ENCODE results near the gene DLG1. TPM values are rescaled to one million over a fixed set of nuclear protein-coding genes. Genes with fewer than 3 reads are reported as not detected.

DLG1 gene
- total RNA-seq, 4 donors from 2014 or later = 103 to 150 (median 122) TPM

GRCh38 chr3:197242784-197243432 lies 55.5 kb downstream of the DLG1 start:
- peaks cover 0 to 47% (median 0%) of the 10 kb centered on the region in 3 donors for H3K36me3 ChIP-seq
- WGBS, 2 donors = 92 to 94% methylated on average over 7 of the region's 7 CpGs
- no peak overlapping the region for H3K4me3 ChIP-seq
- intact Hi-C loops (cut with DNase I) = no loop called here
- no peak overlapping the region for H3K27ac ChIP-seq
- H3K4me1 ChIP-seq = peaks cover 0 to 2% (median 0%) of the 10 kb centered on the region in 3 donors
- peaks cover 4 to 37% (median 28%) of the 10 kb centered on the region in 3 donors for H3K9me3 ChIP-seq
- H3K27me3 ChIP-seq = no peaks in the 10 kb centered on the region
- no peak for DNase-seq
- TF ChIP-seq CTCF (IDR thresholded peaks at IDR 0.05) (no peak), POLR2A (IDR thresholded peaks at IDR 0.05) (no peak)

DNA sequence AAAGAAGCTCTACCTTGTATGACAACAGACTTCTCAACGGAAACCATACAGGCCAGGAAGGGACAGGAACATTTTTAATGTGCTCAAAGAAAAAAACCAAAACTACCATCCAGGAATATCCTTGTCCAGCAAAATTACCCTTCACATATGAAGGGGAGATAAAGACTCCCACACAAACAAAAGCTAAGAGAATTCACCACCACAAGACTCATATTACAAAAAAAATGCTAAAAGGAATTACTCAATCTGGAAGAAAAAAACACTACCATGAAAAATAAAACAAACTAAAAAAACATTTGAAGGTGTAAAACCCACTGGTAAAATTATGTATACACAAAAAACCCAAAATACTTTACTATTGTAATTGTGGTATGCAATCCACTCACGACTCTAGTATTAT lies 57.2 kb downstream of the DLG1 start:
- no peak overlapping the region for H3K27ac ChIP-seq
- peaks cover 4 to 28% (median 28%) of the 10 kb centered on the region in 3 donors for H3K9me3 ChIP-seq
- H3K27me3 ChIP-seq = no peaks in the 10 kb centered on the region
- peaks cover 0 to 38% (median 0%) of the 10 kb centered on the region in 3 donors for H3K36me3 ChIP-seq
- intact Hi-C loops (cut with DNase I) = no loop called here
- H3K4me1 ChIP-seq = peaks cover 0 to 2% (median 0%) of the 10 kb centered on the region in 3 donors
- TF ChIP-seq CTCF (IDR thresholded peaks at IDR 0.05) (no peak), POLR2A (IDR thresholded peaks at IDR 0.05) (no peak)
- H3K4me3 ChIP-seq = no peak overlapping the region
- no peak for DNase-seq
- 93 to 96% methylated on average over 2 of the region's 2 CpGs for WGBS, 2 donors

DNA sequence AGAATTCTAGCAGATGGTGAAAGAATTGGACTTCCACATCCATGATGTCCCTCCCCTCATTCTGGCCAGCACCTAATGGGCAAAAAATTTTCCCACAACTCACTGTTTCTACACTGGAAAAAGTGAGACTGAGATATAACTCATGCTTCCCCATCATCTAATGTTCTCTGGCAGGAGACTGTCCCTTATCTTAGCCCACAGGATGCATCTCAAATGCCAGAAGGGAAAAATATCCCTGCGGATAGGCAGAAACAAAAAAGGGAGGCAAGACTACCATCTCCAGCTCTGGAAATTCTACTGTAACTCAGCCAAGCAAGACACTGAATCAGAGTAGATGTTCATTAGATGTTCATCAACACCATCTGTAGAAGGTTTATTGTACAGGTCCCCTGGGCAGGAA lies 58.6 kb downstream of the DLG1 start:
- H3K4me3 ChIP-seq = no peak overlapping the region
- DNase-seq = no peak
- TF ChIP-seq CTCF (IDR thresholded peaks at IDR 0.05) (no peak), POLR2A (IDR thresholded peaks at IDR 0.05) (no peak)
- peaks cover 0 to 2% (median 0%) of the 10 kb centered on the region in 3 donors for H3K4me1 ChIP-seq
- peaks cover 4 to 28% (median 28%) of the 10 kb centered on the region in 3 donors for H3K9me3 ChIP-seq
- WGBS, 2 donors = 56 to 100% methylated on average over 1 of the region's 1 CpG
- intact Hi-C loops (cut with DNase I) = no loop called here
- H3K36me3 ChIP-seq = peaks cover 0 to 41% (median 0%) of the 10 kb centered on the region in 3 donors
- no peaks in the 10 kb centered on the region for H3K27me3 ChIP-seq
- no peak overlapping the region for H3K27ac ChIP-seq

DNA sequence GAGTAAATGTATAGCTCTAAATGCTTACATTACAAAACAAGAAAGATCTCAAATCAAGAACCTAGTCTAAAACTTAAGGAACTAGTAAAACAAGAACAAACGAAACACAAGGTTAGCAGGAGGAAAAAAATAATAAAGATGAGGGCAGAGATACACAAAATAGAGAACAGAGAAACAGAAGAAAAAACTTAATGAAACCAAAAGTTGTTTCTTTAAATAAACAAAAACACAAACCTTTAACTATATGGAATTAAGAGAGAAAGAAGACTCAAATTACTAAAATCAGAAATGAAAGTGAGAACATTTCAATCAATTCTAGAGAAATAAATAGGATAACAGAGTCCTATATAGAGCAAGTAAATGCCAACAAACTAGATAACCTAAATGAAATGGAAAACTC lies 59.6 kb downstream of the DLG1 start:
- WGBS, 2 donors = 45 to 65% methylated on average over 1 of the region's 1 CpG
- peaks cover 0 to 30% (median 0%) of the 10 kb centered on the region in 3 donors for H3K36me3 ChIP-seq
- H3K27ac ChIP-seq = no peak overlapping the region
- TF ChIP-seq CTCF (IDR thresholded peaks at IDR 0.05) (no peak), POLR2A (IDR thresholded peaks at IDR 0.05) (no peak)
- H3K4me1 ChIP-seq = peaks cover 0 to 2% (median 0%) of the 10 kb centered on the region in 3 donors
- no peak overlapping the region for H3K4me3 ChIP-seq
- DNase-seq = no peak
- H3K9me3 ChIP-seq = peaks cover 4 to 19% (median 19%) of the 10 kb centered on the region in 3 donors
- intact Hi-C loops (cut with DNase I) = no loop called here
- H3K27me3 ChIP-seq = no peaks in the 10 kb centered on the region

- Histone ChIP-seq H3K4me1 (peaks cover 0 to 2% (median 0%) of the 10 kb centered on the region in 3 donors), H3K9me3 (peaks cover 2 to 10% (median 10%) of the 10 kb centered on the region in 3 donors), H3K27me3 (no peaks in the 10 kb centered on the region), H3K4me3 (no peak overlapping the region), H3K27ac (no peak overlapping the region), H3K36me3 (peaks cover 0 to 21% (median 0%) of the 10 kb centered on the region in 3 donors)
- no peak for TF ChIP-seq POLR2A (IDR thresholded peaks at IDR 0.05)
- TF ChIP-seq CTCF (IDR thresholded peaks at IDR 0.05) = no peak
- intact Hi-C loops (cut with DNase I) = no loop called here
- no peak for DNase-seq
- 88 to 94% methylated on average over 3 to 4 of the region's 4 CpGs for WGBS, 2 donors
Measured at GRCh38 chr3:197237897-197238296, 60.5 kb downstream of the DLG1 start.
